Measurements from ENCODE around the gene AKT1.

AKT1 gene

GRCh38 chr14:104788161-104788818 lies 7.3 kb downstream of the AKT1 start:
- no peak for TF ChIP-seq CTCF (IDR thresholded peaks at IDR 0.05; ENCODE audit: low read depth, low read length, missing control alignments)
- no peak for DNase-seq (ENCODE audit: extremely low read depth, low read depth)
- no peak overlapping the region for H3K4me3 ChIP-seq (replicated peaks; ENCODE audit: low read depth, low read length)

DNA sequence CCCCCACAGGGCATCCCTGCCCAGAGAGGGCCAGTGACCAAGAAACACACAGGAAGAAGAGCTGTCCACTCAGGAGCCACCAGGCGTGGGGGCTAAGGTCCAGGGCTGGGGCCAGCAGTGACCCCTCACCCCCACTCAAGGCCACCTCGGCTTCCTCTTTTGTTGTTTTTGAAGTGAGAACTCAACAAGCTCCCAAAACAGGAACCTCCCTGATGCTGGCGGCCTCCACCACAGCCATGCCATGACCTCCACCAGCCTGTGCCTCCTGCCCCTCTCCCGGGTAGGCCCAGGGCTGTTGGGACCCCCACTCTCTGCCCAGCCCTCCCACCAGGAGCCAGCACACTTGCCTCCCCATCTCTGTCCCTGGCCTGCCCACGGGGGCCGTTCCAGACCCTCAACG lies 7.8 kb downstream of the AKT1 start:
- TF ChIP-seq CTCF (IDR thresholded peaks at IDR 0.05; ENCODE audit: low read depth, low read length, missing control alignments), result no peak
- DNase-seq (ENCODE audit: extremely low read depth, low read depth), result no peak
- no peak overlapping the region for H3K4me3 ChIP-seq (replicated peaks; ENCODE audit: low read depth, low read length)

DNA sequence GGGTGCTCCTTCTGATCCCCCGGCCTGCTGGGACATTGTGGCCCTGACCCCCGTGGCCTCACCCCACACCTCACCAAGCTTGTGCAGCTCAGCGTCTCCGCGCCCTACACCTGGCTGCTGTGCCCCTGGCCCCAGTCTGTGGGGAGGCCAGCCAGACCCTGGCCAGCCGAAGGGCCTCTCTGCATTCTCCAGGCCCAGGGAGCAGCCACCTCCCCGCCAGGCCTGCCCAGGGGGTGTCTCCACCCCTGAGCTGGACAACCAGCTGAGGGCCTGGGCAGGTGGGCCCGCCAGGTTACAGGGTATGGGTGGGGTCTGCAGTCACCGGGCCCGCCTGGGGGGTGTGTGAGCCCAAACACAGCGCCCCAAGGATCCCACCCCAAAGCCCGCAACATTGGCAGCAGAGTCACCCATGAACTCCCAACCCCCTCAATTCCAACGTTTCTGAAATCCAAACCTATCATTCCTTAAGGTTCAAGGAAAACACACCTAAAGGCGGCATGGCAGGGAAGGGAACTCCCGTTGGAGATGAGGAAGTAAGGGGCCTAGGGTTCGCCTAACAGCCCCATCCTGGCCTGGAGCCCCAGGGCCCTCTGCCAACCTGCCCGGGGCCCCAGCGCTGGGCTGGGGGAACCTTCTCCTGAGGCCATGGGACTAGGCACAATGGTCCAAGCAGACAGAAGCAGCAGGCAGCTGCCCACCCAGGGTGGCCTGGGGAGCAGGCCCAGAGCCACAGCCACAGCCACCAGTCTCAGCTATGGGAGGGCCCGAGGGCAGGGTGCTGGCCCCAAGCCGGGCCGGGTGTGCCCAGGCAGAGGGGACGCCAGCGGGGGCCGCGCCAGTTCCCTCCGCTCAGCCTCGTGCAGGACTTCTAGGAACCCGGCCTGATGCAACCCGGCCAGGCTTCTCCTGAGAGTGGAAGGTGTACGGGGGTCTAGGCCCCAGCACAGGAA lies 8.5 kb downstream of the AKT1 start:
- no peak for DNase-seq (ENCODE audit: extremely low read depth, low read depth)
- TF ChIP-seq CTCF (IDR thresholded peaks at IDR 0.05; ENCODE audit: low read depth, low read length, missing control alignments), result no peak
- H3K4me3 ChIP-seq (replicated peaks; ENCODE audit: low read depth, low read length), result no peak overlapping the region

- TF ChIP-seq CTCF (IDR thresholded peaks at IDR 0.05; ENCODE audit: low read depth, low read length, missing control alignments), result no peak
- no peak for DNase-seq (ENCODE audit: extremely low read depth, low read depth)
- H3K4me3 ChIP-seq (replicated peaks; ENCODE audit: low read depth, low read length), result no peak overlapping the region
Observed at GRCh38 chr14:104786091-104786586, 9.4 kb downstream of the AKT1 start.

DNA sequence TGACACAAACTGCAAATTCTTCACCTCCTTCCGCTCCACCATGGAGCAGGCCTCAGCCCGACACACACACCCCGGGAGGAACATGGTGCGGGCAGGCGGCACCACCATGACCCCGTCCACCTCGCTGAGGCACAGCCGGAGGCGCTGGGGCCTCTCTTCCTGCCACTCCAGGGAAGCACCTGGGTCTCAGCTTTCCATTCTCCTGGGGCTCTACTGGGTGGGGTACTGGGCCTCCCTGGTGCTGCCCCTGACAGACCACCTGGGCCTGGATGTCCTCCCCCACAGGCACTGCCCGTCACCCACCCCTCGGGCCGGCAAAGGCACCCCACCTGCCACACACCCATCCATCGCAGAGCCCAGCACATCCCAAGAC lies 9.9 kb downstream of the AKT1 start:
- H3K4me3 ChIP-seq (replicated peaks; ENCODE audit: low read depth, low read length), result no peak overlapping the region
- no peak for TF ChIP-seq CTCF (IDR thresholded peaks at IDR 0.05; ENCODE audit: low read depth, low read length, missing control alignments)
- no peak for DNase-seq (ENCODE audit: extremely low read depth, low read depth)

DNA sequence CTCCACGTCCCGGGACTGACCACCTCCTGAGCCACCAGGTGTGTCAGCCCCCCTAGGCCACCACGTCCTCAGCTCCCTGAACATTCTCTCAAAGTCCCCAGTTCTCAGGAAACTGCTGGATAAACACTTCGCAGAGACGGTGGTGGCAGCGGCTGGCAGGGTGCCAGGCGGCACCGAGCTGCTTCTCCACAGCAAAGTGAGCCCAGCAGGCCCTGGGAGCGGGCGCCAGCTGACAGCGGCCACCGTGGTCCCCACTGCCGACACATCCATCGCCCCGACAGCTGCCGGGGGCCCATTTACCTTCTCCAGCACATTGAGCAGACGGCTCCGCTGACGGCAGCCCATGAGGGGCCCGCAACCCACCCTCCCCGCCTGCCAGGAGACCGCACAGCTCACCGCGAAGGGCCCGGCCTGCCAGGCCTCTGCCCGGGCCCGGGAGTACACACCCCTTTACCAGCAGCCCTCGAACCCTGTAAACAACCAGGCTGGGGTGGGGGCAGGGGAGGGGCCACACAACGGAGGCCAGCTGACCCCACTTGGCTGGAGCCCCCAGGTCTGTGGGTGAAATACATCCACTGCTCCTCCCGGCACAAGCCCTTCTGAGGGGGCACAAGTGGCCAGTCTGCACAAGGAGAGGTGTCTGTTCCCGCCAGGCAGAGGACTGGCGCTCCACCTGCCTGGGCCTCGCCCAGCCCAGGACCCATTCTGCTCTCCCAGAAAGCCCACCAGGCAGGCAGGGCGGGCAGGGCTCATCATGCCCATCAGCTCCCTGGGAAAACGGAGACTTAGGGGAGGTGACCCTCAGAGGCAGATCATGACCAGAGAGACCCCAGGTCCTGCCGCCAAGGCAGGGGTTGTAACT lies 10.5 kb downstream of the AKT1 start:
- no peak for DNase-seq (ENCODE audit: extremely low read depth, low read depth)
- no peak for TF ChIP-seq CTCF (IDR thresholded peaks at IDR 0.05; ENCODE audit: low read depth, low read length, missing control alignments)
- no peak overlapping the region for H3K4me3 ChIP-seq (replicated peaks; ENCODE audit: low read depth, low read length)
